ENCODE measurements around the gene SEMA4D.

Gene SEMA4D

DNA sequence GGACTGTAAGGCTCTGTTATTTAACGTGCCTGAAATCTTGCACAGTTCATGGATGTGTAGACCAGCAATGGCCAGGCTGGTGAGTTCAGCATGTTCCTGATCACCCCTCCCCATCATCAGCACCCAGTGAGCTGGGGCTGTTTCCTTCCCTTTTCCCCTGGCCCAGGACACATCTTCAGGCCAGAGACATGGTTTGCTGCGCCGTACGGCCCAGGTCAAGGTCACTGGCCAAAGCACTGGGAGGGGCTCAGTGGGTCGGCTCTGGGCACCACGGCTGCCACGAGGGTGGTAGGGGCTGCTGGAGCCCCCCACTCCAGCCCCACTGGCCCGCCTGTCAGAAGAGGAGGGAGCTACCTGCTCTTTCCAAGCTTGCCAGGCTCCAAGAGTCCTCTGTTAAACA lies 55.9 kb downstream of the SEMA4D start:
- TF ChIP-seq, protein P1, sequence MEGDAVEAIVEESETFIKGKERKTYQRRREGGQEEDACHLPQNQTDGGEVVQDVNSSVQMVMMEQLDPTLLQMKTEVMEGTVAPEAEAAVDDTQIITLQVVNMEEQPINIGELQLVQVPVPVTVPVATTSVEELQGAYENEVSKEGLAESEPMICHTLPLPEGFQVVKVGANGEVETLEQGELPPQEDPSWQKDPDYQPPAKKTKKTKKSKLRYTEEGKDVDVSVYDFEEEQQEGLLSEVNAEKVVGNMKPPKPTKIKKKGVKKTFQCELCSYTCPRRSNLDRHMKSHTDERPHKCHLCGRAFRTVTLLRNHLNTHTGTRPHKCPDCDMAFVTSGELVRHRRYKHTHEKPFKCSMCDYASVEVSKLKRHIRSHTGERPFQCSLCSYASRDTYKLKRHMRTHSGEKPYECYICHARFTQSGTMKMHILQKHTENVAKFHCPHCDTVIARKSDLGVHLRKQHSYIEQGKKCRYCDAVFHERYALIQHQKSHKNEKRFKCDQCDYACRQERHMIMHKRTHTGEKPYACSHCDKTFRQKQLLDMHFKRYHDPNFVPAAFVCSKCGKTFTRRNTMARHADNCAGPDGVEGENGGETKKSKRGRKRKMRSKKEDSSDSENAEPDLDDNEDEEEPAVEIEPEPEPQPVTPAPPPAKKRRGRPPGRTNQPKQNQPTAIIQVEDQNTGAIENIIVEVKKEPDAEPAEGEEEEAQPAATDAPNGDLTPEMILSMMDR (conservative IDR thresholded peaks at IDR 0.05), result no peak
- H3K27ac ChIP-seq, result peak overlapping the region; percentile 76

DNA sequence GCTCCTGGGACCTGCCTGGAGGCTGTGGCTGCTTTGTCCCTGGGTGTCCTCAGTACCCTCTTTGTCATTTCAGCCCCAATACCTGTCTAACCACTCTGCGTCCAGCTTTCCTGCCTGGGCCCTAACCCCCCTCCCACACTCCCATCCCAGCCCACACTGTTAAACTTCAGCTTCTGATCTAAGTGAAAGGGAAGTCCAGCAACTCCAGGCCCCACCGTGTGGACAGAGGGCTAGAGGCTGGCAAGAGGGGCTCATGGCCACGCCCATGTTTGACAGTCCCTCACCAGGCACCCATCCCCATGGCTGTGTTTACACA lies 56.3 kb downstream of the SEMA4D start:
- TF ChIP-seq, protein P1 (conservative IDR thresholded peaks at IDR 0.05), result no peak
- H3K27ac ChIP-seq, result peak overlapping the region; percentile 76

DNA sequence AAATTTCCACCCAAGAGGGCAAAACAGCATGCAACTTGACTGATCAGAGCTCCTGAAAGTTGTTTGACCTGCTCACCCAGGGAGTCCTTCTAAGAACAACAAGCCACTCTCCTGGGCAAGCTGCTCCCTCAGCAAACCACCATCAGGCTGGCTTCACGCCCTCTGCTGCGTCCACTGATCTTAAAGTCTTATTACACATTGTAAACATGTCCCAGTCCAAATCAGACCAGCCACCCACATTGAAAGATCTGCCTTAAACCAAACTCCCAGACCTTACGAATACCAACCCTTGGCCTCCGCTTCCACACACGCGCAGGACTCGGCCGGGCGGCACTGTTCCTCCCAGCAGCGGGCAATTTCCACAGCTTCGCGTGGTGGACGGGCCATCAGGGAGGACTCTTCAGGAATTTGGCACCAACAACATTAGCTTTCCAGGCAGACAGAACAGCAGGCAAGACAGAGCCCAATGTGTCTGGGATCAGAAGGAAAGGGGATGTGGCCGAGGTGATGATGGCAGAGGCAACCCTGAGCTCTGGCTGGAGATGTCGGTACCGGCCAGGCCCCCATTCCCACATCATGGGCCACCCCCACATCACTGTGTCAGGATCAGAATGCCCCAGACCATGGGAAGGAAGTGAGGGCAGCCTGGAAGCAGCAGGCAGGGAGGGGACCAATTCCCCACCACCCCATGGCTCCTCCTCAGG lies 56.8 kb downstream of the SEMA4D start:
- H3K27ac ChIP-seq, result peak overlapping the region; percentile 76
- TF ChIP-seq, protein P1 (conservative IDR thresholded peaks at IDR 0.05), result no peak

DNA sequence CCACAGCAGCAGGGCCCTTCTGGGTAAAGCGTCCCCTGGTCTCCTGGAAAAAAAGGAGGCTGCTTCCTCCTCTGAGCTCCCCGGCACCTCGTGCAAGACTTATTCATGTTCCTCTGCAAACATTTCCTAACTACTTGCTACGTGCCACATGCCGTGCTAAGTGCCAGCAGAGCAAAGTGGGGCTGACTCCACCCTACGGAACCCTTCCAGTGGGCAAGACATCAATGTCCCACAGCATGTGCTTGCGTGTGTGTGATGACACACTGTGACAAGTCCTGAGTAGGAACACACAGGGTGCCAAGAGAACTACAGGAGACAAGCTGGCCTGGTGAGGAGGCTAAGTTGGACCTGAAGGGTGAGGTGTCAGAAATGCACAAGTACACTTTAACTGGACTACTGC lies 57.4 kb downstream of the SEMA4D start:
- TF ChIP-seq, protein P1 (conservative IDR thresholded peaks at IDR 0.05), result no peak
- H3K27ac ChIP-seq, result peak overlapping the region; percentile 76

DNA sequence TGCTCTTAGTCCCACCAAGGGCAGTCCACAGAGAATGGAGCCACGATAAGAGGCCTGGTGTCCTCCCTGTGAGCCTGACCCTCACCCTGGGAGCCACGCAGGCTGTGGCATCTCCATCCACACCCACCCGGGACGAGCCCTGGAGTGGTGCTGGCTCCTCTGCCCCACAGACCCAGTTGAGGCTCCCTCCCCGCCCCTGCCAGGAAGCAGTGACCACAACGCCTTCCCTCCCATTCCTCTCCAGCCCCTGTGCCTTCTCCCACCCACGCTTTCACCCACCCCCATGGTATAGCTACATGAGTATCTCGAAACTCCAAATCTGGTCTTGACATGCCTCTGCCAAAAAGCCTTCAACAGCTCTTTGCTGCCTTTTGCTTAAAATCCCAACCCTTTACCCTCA lies 57.9 kb downstream of the SEMA4D start:
- H3K27ac ChIP-seq, result peak overlapping the region; percentile 76
- TF ChIP-seq, protein P1 (conservative IDR thresholded peaks at IDR 0.05), result no peak

DNA sequence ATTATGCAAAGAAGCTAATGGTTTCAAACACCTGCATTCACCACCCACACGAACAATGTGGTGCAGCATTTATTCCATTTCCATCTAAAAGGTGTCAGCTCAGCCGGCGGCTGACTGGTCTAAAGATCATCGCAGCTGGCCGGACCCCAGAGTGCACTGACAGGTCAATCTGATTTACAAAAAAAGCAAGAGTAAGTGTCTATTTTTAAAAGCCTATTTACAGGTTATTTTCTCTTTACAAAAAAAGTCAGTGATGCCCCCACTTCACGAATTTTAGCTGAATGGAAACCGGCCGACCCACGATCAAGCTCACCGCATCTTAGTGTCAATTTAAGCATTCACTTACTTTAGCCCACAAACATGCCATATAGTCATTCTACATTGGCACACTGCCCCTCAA lies 58.3 kb downstream of the SEMA4D start:
- TF ChIP-seq, protein P1 (conservative IDR thresholded peaks at IDR 0.05), result no peak
- peak overlapping the region; percentile 76 for H3K27ac ChIP-seq

DNA sequence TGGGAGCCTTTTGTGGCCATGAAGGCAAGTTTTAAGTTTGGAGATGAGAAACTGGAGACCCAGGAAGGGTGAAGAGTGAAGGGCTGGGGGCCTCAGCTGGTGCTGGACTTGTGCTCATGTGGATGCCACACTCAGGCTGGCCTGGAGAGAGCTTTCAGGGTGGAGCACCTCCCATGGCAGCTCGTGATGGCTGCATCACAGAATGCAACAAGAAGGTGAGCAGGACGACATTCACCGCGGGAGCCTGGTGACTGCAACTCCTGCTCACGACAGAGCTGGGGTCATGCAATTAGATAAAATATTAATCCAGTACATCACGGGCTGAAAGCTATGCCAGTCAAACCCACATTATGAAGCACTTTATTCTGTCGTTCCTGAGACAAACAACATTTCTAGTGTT lies 59.7 kb downstream of the SEMA4D start:
- TF ChIP-seq, protein P1 (conservative IDR thresholded peaks at IDR 0.05), result no peak
- H3K27ac ChIP-seq, result no peak overlapping the region

All from VCaP (cell line).